Measurements from ENCODE around the gene ACBD3. TPM values are rescaled to one million over a fixed set of nuclear protein-coding genes. Genes with fewer than 3 reads are reported as not detected.

The ACBD3 gene
- total and polyA plus RNA-seq, 8 donors, result 40.7 to 56.9 (median 53.3) TPM

GRCh38 chr1:226216056-226216455 is 29.5 kb upstream of the ACBD3 start:
- H3K27ac ChIP-seq, result no peak overlapping the region
- no peak for DNase-seq
- no peak overlapping the region for H3K4me3 ChIP-seq
- H3K9me3 ChIP-seq, result no peaks in the 10 kb centered on the region
- no peaks in the 10 kb centered on the region for H3K36me3 ChIP-seq
- no peak for ATAC-seq
- TF ChIP-seq CTCF (IDR thresholded peaks at IDR 0.05), result no peak
- H3K27me3 ChIP-seq, result no peaks in the 10 kb centered on the region
- no peaks in the 10 kb centered on the region for H3K4me1 ChIP-seq
- intact Hi-C loops (cut with DNase I), result no loop called here

- Histone ChIP-seq H3K27me3 (no peaks in the 10 kb centered on the region), H3K4me1 (no peaks in the 10 kb centered on the region), H3K4me3 (no peak overlapping the region), H3K9me3 (no peaks in the 10 kb centered on the region), H3K36me3 (no peaks in the 10 kb centered on the region), H3K27ac (no peak overlapping the region)
- no peak for DNase-seq
- intact Hi-C loops (cut with DNase I), result no loop called here
- no peak for TF ChIP-seq CTCF (IDR thresholded peaks at IDR 0.05)
- no peak for ATAC-seq
Measured at GRCh38 chr1:226215239-226215638, 28.7 kb upstream of the ACBD3 start.

GRCh38 chr1:226212545-226212944 is 26.0 kb upstream of the ACBD3 start:
- ATAC-seq (no peak), DNase-seq (no peak)
- intact Hi-C loops (cut with DNase I), result no loop called here
- no peaks in the 10 kb centered on the region for H3K4me1 ChIP-seq
- no peak overlapping the region for H3K4me3 ChIP-seq
- H3K36me3 ChIP-seq, result no peaks in the 10 kb centered on the region
- TF ChIP-seq CTCF (IDR thresholded peaks at IDR 0.05), result no peak
- H3K27ac ChIP-seq, result no peak overlapping the region
- H3K9me3 ChIP-seq, result no peaks in the 10 kb centered on the region
- H3K27me3 ChIP-seq, result no peaks in the 10 kb centered on the region

GRCh38 chr1:226211181-226211821 is 24.8 kb upstream of the ACBD3 start:
- TF ChIP-seq CTCF (IDR thresholded peaks at IDR 0.05), result no peak
- Histone ChIP-seq H3K36me3 (no peaks in the 10 kb centered on the region), H3K4me3 (no peak overlapping the region), H3K27ac (no peak overlapping the region), H3K27me3 (no peaks in the 10 kb centered on the region), H3K9me3 (no peaks in the 10 kb centered on the region), H3K4me1 (no peaks in the 10 kb centered on the region)
- intact Hi-C loops (cut with DNase I), result no loop called here
- no peak for ATAC-seq
- DNase-seq, result no peak

GRCh38 chr1:226210571-226211176 is 24.1 kb upstream of the ACBD3 start:
- no peak overlapping the region for H3K27ac ChIP-seq
- H3K4me3 ChIP-seq, result no peak overlapping the region
- intact Hi-C loops (cut with DNase I), result no loop called here
- ATAC-seq (no peak), DNase-seq (no peak)
- TF ChIP-seq CTCF (IDR thresholded peaks at IDR 0.05), result no peak
- H3K36me3 ChIP-seq, result no peaks in the 10 kb centered on the region
- no peaks in the 10 kb centered on the region for H3K4me1 ChIP-seq
- H3K27me3 ChIP-seq, result no peaks in the 10 kb centered on the region
- H3K9me3 ChIP-seq, result no peaks in the 10 kb centered on the region
